HL-60/S4 treated with phorbol 12-myristate 13-acetate at 8.2 ng/mL for 4 days and 3 days (cell line): ENCODE measurements around the gene TANGO6.
"Not testable (repeated sequence)": the region's sequence is repeated elsewhere in the genome, so short reads cannot be mapped to it uniquely, and the experiment has no call there.

Experiments
- in situ Hi-C: fragments of 300-500 bp; cut with MboI; formaldehyde crosslinking; loops from 2 replicates; pipeline ENCODE4 v1.15.0; 2022; ENCODE audit warnings: low sequenced_read_pairs

TANGO6 gene

GRCh38 chr16:69048328-69049120 is 205.2 kb downstream of the TANGO6 start:
- in situ Hi-C loops: no loop called here

GRCh38 chr16:69049146-69049545 is 205.8 kb downstream of the TANGO6 start:
- in situ Hi-C loops: no loop called here

- in situ Hi-C loops: no loop called here
Measured at GRCh38 chr16:69049603-69050375, 206.5 kb downstream of the TANGO6 start.

GRCh38 chr16:69051517-69051830 is 208.1 kb downstream of the TANGO6 start:
- in situ Hi-C loops: not testable (repeated sequence)

- in situ Hi-C loops: no loop called here
Measured at GRCh38 chr16:69055008-69055407, 211.7 kb downstream of the TANGO6 start.

- in situ Hi-C loops: no loop called here
Measured at GRCh38 chr16:69055980-69056379, 212.6 kb downstream of the TANGO6 start.

- in situ Hi-C loops: no loop called here
Measured at GRCh38 chr16:69056421-69056820, 213.1 kb downstream of the TANGO6 start.

- in situ Hi-C loops: no loop called here
Measured at GRCh38 chr16:69057400-69058378, 214.4 kb downstream of the TANGO6 start.

GRCh38 chr16:69063491-69063890 is 220.2 kb downstream of the TANGO6 start:
- in situ Hi-C loops: not testable (repeated sequence)

GRCh38 chr16:69064124-69064763 is 220.9 kb downstream of the TANGO6 start:
- in situ Hi-C loops: no loop called here

GRCh38 chr16:69064764-69065313 is 221.5 kb downstream of the TANGO6 start:
- in situ Hi-C loops: no loop called here

- in situ Hi-C loops: no loop called here
Measured at GRCh38 chr16:69069504-69069903, 226.2 kb downstream of the TANGO6 start.

- in situ Hi-C loops: no loop called here
Measured at GRCh38 chr16:69071036-69071435, 227.7 kb downstream of the TANGO6 start.

- in situ Hi-C loops: no loop called here
Measured at GRCh38 chr16:69072640-69072974, 229.3 kb downstream of the TANGO6 start.

- in situ Hi-C loops: no loop called here
Measured at GRCh38 chr16:69073181-69073702, 229.9 kb downstream of the TANGO6 start.

- in situ Hi-C loops: no loop called here
Measured at GRCh38 chr16:69077251-69077650, 233.9 kb downstream of the TANGO6 start.

- in situ Hi-C loops: no loop called here
Measured at GRCh38 chr16:69078073-69078472, 234.7 kb downstream of the TANGO6 start.

- in situ Hi-C loops: no loop called here
Measured at GRCh38 chr16:69079697-69080096, 236.4 kb downstream of the TANGO6 start.

- in situ Hi-C loops: no loop called here
Measured at GRCh38 chr16:69083306-69083941, 240.1 kb downstream of the TANGO6 start.

- in situ Hi-C loops: no loop called here
Measured at GRCh38 chr16:69084289-69084688, 241.0 kb downstream of the TANGO6 start.
